IPS-NIHi11 (cell line): ENCODE measurements around the gene IKZF3.
"Not testable (repeated sequence)": the region's sequence is repeated elsewhere in the genome, so short reads cannot be mapped to it uniquely, and the experiment has no call there.

ENCODE experiments used
- DNase-seq: peaks from one replicate; pipeline ENCODE4 v3.0.0; 2012; ENCODE audit warnings: mixed read lengths, low spot score

Gene IKZF3

GRCh38 chr17:39855911-39856649 is 8.0 kb downstream of the IKZF3 start:
- DNase-seq, result not testable (repeated sequence)

GRCh38 chr17:39854909-39855308 is 9.2 kb downstream of the IKZF3 start:
- no peak for DNase-seq

GRCh38 chr17:39852239-39852638 is 11.9 kb downstream of the IKZF3 start:
- no peak for DNase-seq

GRCh38 chr17:39850186-39850585 is 13.9 kb downstream of the IKZF3 start:
- not testable (repeated sequence) for DNase-seq

- no peak for DNase-seq
Measured at GRCh38 chr17:39848600-39848999, 15.5 kb downstream of the IKZF3 start.

- DNase-seq, result no peak
Measured at GRCh38 chr17:39846205-39846604, 17.9 kb downstream of the IKZF3 start.

GRCh38 chr17:39845052-39845846 is 18.9 kb downstream of the IKZF3 start:
- DNase-seq, result no peak

- DNase-seq, result no peak
Measured at GRCh38 chr17:39841134-39841683, 22.9 kb downstream of the IKZF3 start.

GRCh38 chr17:39838784-39839183 is 25.3 kb downstream of the IKZF3 start:
- no peak for DNase-seq

GRCh38 chr17:39838057-39838456 is 26.1 kb downstream of the IKZF3 start:
- no peak for DNase-seq

GRCh38 chr17:39836117-39836516 is 28.0 kb downstream of the IKZF3 start:
- no peak for DNase-seq

GRCh38 chr17:39835038-39835786 is 28.9 kb downstream of the IKZF3 start:
- peak; percentile 22 for DNase-seq

- DNase-seq, result no peak
Measured at GRCh38 chr17:39834017-39834416, 30.1 kb downstream of the IKZF3 start.

GRCh38 chr17:39831588-39831987 is 32.5 kb downstream of the IKZF3 start:
- DNase-seq, result no peak

GRCh38 chr17:39828443-39828842 is 35.7 kb downstream of the IKZF3 start:
- DNase-seq, result no peak

GRCh38 chr17:39826334-39826733 is 37.8 kb downstream of the IKZF3 start:
- no peak for DNase-seq

- no peak for DNase-seq
Measured at GRCh38 chr17:39823407-39824054, 40.6 kb downstream of the IKZF3 start.

- DNase-seq, result no peak
Measured at GRCh38 chr17:39822051-39822451, 42.1 kb downstream of the IKZF3 start.

- DNase-seq, result no peak
Measured at GRCh38 chr17:39820987-39821386, 43.1 kb downstream of the IKZF3 start.

GRCh38 chr17:39820541-39820940 is 43.6 kb downstream of the IKZF3 start:
- no peak for DNase-seq

GRCh38 chr17:39818358-39819000 is 45.6 kb downstream of the IKZF3 start:
- no peak for DNase-seq
